H9 (cell line): ENCODE results near the gene SYNE2. TPM values are rescaled to one million over a fixed set of nuclear protein-coding genes. Genes with fewer than 3 reads are reported as not detected.

Source experiments
- DNase-seq: peaks from one replicate; pipeline ENCODE4 v3.0.0-alpha.2; 2017
- H2AFZ ChIP-seq: one replicate; pipeline ENCODE4 v1.6.1; 2013; ENCODE audit warnings: mild to moderate bottlenecking, low read length, control low read depth, moderate library complexity
- H2AK5ac ChIP-seq: 2 replicates; pipeline ENCODE4 v1.6.1; 2013; ENCODE audit warnings: low read length, control low read depth, mixed read lengths; ENCODE audit not compliant: insufficient read length
- H2BK120ac ChIP-seq: one replicate; pipeline ENCODE4 v1.6.1; 2013; ENCODE audit warnings: low read depth, mild to moderate bottlenecking, low read length, control low read depth, inconsistent platforms; ENCODE audit not compliant: poor library complexity, severe bottlenecking
- H2BK12ac ChIP-seq: 2 replicates; pipeline ENCODE4 v1.6.1; 2013; ENCODE audit warnings: low read length, control low read depth, mixed read lengths, low read depth; ENCODE audit not compliant: insufficient read length
- H2BK15ac ChIP-seq: 2 replicates; pipeline ENCODE4 v1.6.1; 2013; ENCODE audit warnings: low read depth, low read length, control low read depth
- H2BK20ac ChIP-seq: one replicate; pipeline ENCODE4 v1.6.1; 2013; ENCODE audit warnings: low read depth, mild to moderate bottlenecking, low read length, control low read depth, inconsistent platforms; ENCODE audit not compliant: poor library complexity, severe bottlenecking
- H2BK5ac ChIP-seq: 2 replicates; pipeline ENCODE4 v1.6.1; 2013; ENCODE audit warnings: low read length, control low read depth, mixed read lengths; ENCODE audit not compliant: insufficient read length
- H3K14ac ChIP-seq: 2 replicates; pipeline ENCODE4 v1.6.1; 2013; ENCODE audit warnings: low read length, control low read depth; ENCODE audit not compliant: insufficient read depth
- H3K18ac ChIP-seq: 2 replicates; pipeline ENCODE4 v1.6.1; 2013; ENCODE audit warnings: low read depth, mild to moderate bottlenecking, mixed read lengths, low read length, control low read depth; ENCODE audit not compliant: insufficient read length
- H3K23ac ChIP-seq: 2 replicates; pipeline ENCODE4 v1.6.1; 2013; ENCODE audit warnings: low read length, control low read depth, mixed read lengths, low read depth; ENCODE audit not compliant: insufficient read length
- H3K23me2 ChIP-seq: 2 replicates; pipeline ENCODE4 v1.6.1; 2013; ENCODE audit warnings: low read depth, mild to moderate bottlenecking, mixed read lengths, low read length, control low read depth; ENCODE audit not compliant: insufficient read length, poor library complexity, severe bottlenecking
- H3K27ac ChIP-seq: 2 replicates; pipeline ENCODE4 v1.5.1; 2013; ENCODE audit warnings: low read length, control low read depth, mixed read lengths, low read depth; ENCODE audit not compliant: insufficient read length
- H3K27me3 ChIP-seq: 2 replicates; pipeline ENCODE4 v1.6.1; 2013; ENCODE audit warnings: low read length, control low read depth, inconsistent platforms; ENCODE audit not compliant: insufficient read depth
- H3K4ac ChIP-seq: 2 replicates; pipeline ENCODE4 v1.6.1; 2013; ENCODE audit warnings: low read depth, mild to moderate bottlenecking, control low read depth, inconsistent platforms, low read length, moderate library complexity
- H3K4me1 ChIP-seq: 2 replicates; pipeline ENCODE4 v1.6.1; 2013; ENCODE audit warnings: low read length, control low read depth, inconsistent platforms; ENCODE audit not compliant: insufficient read depth
- H3K4me2 ChIP-seq: 2 replicates; pipeline ENCODE4 v1.6.1; 2013; ENCODE audit warnings: low read length, control low read depth, mixed read lengths; ENCODE audit not compliant: insufficient read length, insufficient read depth
- H3K56ac ChIP-seq: 2 replicates; pipeline ENCODE4 v1.6.1; 2013; ENCODE audit warnings: low read depth, mild to moderate bottlenecking, mixed read lengths, low read length, control low read depth; ENCODE audit not compliant: insufficient read length
- H3K79me1 ChIP-seq: 2 replicates; pipeline ENCODE4 v1.6.1; 2013; ENCODE audit warnings: low read depth, mild to moderate bottlenecking, moderate library complexity, low read length, control low read depth, inconsistent platforms; ENCODE audit not compliant: insufficient read depth, poor library complexity, severe bottlenecking
- H3K79me2 ChIP-seq: 2 replicates; pipeline ENCODE4 v1.6.1; 2013; ENCODE audit warnings: low read length, control low read depth, inconsistent platforms; ENCODE audit not compliant: insufficient read depth
- H3K9ac ChIP-seq: 2 replicates; pipeline ENCODE4 v1.6.1; 2013; ENCODE audit warnings: low read length, control low read depth, mixed read lengths; ENCODE audit not compliant: insufficient read length; ENCODE audit errors: extremely low read depth
- H3K9me3 ChIP-seq: one replicate; pipeline ENCODE4 v1.6.1; 2013; ENCODE audit warnings: low read depth, low read length, inconsistent platforms; ENCODE audit not compliant: control insufficient read depth
- H3T11ph ChIP-seq: one replicate; pipeline ENCODE4 v1.6.1; 2013; ENCODE audit warnings: mild to moderate bottlenecking, low read length, control low read depth, inconsistent platforms
- H4K20me1 ChIP-seq: one replicate; pipeline ENCODE4 v1.6.1; 2013; ENCODE audit not compliant: control insufficient read depth, insufficient read length, insufficient read depth
- H4K5ac ChIP-seq: 2 replicates; pipeline ENCODE4 v1.6.1; 2013; ENCODE audit warnings: low read depth, mild to moderate bottlenecking, mixed read lengths, low read length, control low read depth; ENCODE audit not compliant: insufficient read length
- H4K8ac ChIP-seq: replicated peaks from 2 replicates; pipeline ENCODE4 v1.6.1; 2013; ENCODE audit warnings: low read length, control low read depth, mixed read lengths, low read depth; ENCODE audit not compliant: insufficient read length
- H4K91ac ChIP-seq: 2 replicates; pipeline ENCODE4 v1.6.1; 2013; ENCODE audit warnings: low read depth, mild to moderate bottlenecking, moderate library complexity, mixed read lengths, low read length, control low read depth; ENCODE audit not compliant: insufficient read length
- H3K27ac Mint-ChIP-seq, 3 experiments: 2 replicates in 2 of 3; 3 replicates in 1 of 3; pipeline ENCODE4 v1.8.0; 2020 to 2021; ENCODE audit warnings: mixed read lengths in 3 of 3, mild to moderate bottlenecking in 1 of 3, moderate library complexity in 1 of 3
- H3K27me3 Mint-ChIP-seq: 2 replicates; pipeline ENCODE4 v1.8.0; 2021; ENCODE audit warnings: low read depth, mild to moderate bottlenecking, moderate library complexity, mixed read lengths
- H3K36me3 Mint-ChIP-seq, 3 experiments: 2 replicates in 2 of 3; 3 replicates in 1 of 3; pipeline ENCODE4 v1.8.0; 2020 to 2021; ENCODE audit warnings: low read depth in 3 of 3, mixed read lengths in 3 of 3; ENCODE audit not compliant: insufficient read depth in 1 of 3
- H3K4me1 Mint-ChIP-seq, 2 experiments: 2 replicates each; pipeline ENCODE4 v1.8.0; 2020; ENCODE audit warnings: mixed read lengths in 2 of 2
- H3K4me3 Mint-ChIP-seq, 2 experiments: 2 replicates in 1 of 2; 3 replicates in 1 of 2; pipeline ENCODE4 v1.8.0; 2020 to 2021; ENCODE audit warnings: mild to moderate bottlenecking in 2 of 2, mixed read lengths in 2 of 2, moderate library complexity in 1 of 2
- H3K9me3 Mint-ChIP-seq, 2 experiments: 2 replicates in 1 of 2; 3 replicates in 1 of 2; pipeline ENCODE4 v1.8.0; 2020; ENCODE audit warnings: mild to moderate bottlenecking in 2 of 2, mixed read lengths in 2 of 2, moderate library complexity in 1 of 2
- CTCF ChIP-seq: fragments of 200-600 bp; sonication (generic); conservative IDR thresholded peaks from 3 replicates; pipeline ENCODE4 v1.8.0; 2021; ENCODE audit warnings: antibody characterized with exemption, mild to moderate bottlenecking
- WGBS: extraction: QIAGEN DNeasy Blood & Tissue Kit; methylation state at CpG from one replicate; pipeline ENCODE4 v1.1.7; 2013; ENCODE audit warnings: missing lambda C conversion rate, low lambda C conversion rate, mixed read lengths; ENCODE audit not compliant: insufficient read length; ENCODE audit errors: extremely low coverage; 5-methylcytosine and 5-hydroxymethylcytosine counted together
- total RNA-seq: library from RNA; stranded (reverse); gene quantifications from 2 replicates; pipeline ENCODE4 v1.2.1, GENCODE V29; 2021

SYNE2 gene
- total RNA-seq, 1 experiment from 2014 or later = 43.3 TPM

GRCh38 chr14:63922696-63923421 lies 70.1 kb downstream of the SYNE2 start:
- Histone ChIP-seq H4K91ac (no peak overlapping the region), H3K18ac (no peak overlapping the region), H2BK120ac (no peak overlapping the region), H3T11ph (no peak overlapping the region), H4K8ac (no peak overlapping the region), H3K27ac (no peak overlapping the region), H3K27me3 (no peaks in the 10 kb centered on the region), H3K79me1 (no peaks in the 10 kb centered on the region), H3K23ac (no peak overlapping the region), H3K4me1 (no peaks in the 10 kb centered on the region), H3K4ac (no peak overlapping the region), H3K79me2 (no peaks in the 10 kb centered on the region), H3K56ac (no peak overlapping the region), H2BK20ac (no peak overlapping the region), H3K9ac (no peak overlapping the region), H4K20me1 (no peaks in the 10 kb centered on the region), H3K14ac (no peak overlapping the region), H2BK12ac (no peak overlapping the region), H2AK5ac (no peak overlapping the region), H2AFZ (no peak overlapping the region), H4K5ac (no peak overlapping the region), H2BK5ac (no peak overlapping the region), H3K23me2 (no peaks in the 10 kb centered on the region), H2BK15ac (no peak overlapping the region), H3K9me3 (no peaks in the 10 kb centered on the region), H3K4me2 (no peak overlapping the region)
- no peak overlapping the region for H3K4me3 Mint-ChIP-seq
- no peaks in the 10 kb centered on the region for H3K9me3 Mint-ChIP-seq
- no peak for DNase-seq
- WGBS = no CpG with 5 or more reads among the region's 5 CpGs
- no peak overlapping the region for H3K27ac Mint-ChIP-seq
- no peak for TF ChIP-seq CTCF
- H3K36me3 Mint-ChIP-seq = peaks cover 0 to 5% (median 4%) of the 10 kb centered on the region in 3 experiments; a peak in 4 of 7 replicates
- peaks cover 1% of the 10 kb centered on the region in 2 experiments; a peak in 3 of 4 replicates for H3K4me1 Mint-ChIP-seq
- H3K27me3 Mint-ChIP-seq = no peaks in the 10 kb centered on the region
